K562 (cell line): Measurements from ENCODE around the gene ANKRD44. TPM values are rescaled to one million over a fixed set of nuclear protein-coding genes. Genes with fewer than 3 reads are reported as not detected.

ENCODE experiments used
- ATAC-seq: fragments of 200-7000 bp; cut with Tn5 transposase; 3 replicates; pipeline ENCODE4 v1.9.1; 2020; ENCODE audit warnings: moderate library complexity
- BruUV-seq: library from RNA; stranded (reverse); fragments of 400-500 nt; replicated peaks from 2 replicates; lab custom pipeline; 2021; lab: Mats Ljungman, UMichigan
- CTCF ChIA-PET: fragments of 300-600 bp; formaldehyde crosslinking; extraction: SDS; loops from one replicate; lab custom pipeline; 2021; ENCODE audit warnings: low intra/inter-chr PET ratio; lab: Yijun Ruan, JAX
- POLR2A ChIA-PET: fragments of 300-600, 350-650 bp; sonication (Branson Sonifier 250); formaldehyde crosslinking; extraction: SDS; loops from one replicate; lab custom pipeline; 2021; ENCODE audit warnings: antibody characterized with exemption, inconsistent platforms; lab: Yijun Ruan, JAX
- DNase-seq, 4 experiments: peaks; one replicate each; pipeline versions ENCODE4 v3.0.0 to v3.0.0-alpha.2; 2011 to 2018; ENCODE audit warnings: low spot score in 3 of 4, mixed read lengths in 3 of 4; ENCODE audit errors: extremely low read depth in 1 of 4
- FAIRE-seq: peaks from 2 replicates; lab custom pipeline; 2011; peaks lifted over from hg19 to GRCh38; lab: Jason Lieb, UNC
- H2AFZ ChIP-seq: 2 replicates; pipeline ENCODE4 v1.6.0; 2011; ENCODE audit warnings: low read depth, low read length, control low read depth, inconsistent platforms
- H3K27ac ChIP-seq: fragments of 200-600 bp; 3 replicates; pipeline ENCODE4 v1.8.0; 2011; ENCODE audit warnings: low read depth, mild to moderate bottlenecking, control low read depth, inconsistent platforms, low read length, moderate library complexity, mixed read lengths; ENCODE audit errors: extremely low read depth
- H3K27me3 ChIP-seq, 2 experiments: fragments of 300-600 bp in 1 of 2; 2 replicates in 1 of 2; 3 replicates in 1 of 2; pipeline versions ENCODE4 v1.6.0 to v1.8.0; 2011; ENCODE audit warnings: inconsistent platforms in 2 of 2, low read length in 2 of 2, mild to moderate bottlenecking in 1 of 2, mixed read lengths in 1 of 2, moderate library complexity in 1 of 2; ENCODE audit not compliant: control insufficient read depth in 2 of 2, insufficient read depth in 2 of 2
- H3K36me3 ChIP-seq: fragments of 300-600 bp; 3 replicates; pipeline ENCODE4 v1.8.0; 2011; ENCODE audit warnings: mild to moderate bottlenecking, low read length, inconsistent platforms; ENCODE audit not compliant: control insufficient read depth, insufficient read depth
- H3K4me1 ChIP-seq, 2 experiments: fragments of 200-600 bp in 1 of 2; replicated peaks in 1 of 2; 2 replicates in 1 of 2; 3 replicates in 1 of 2; pipeline versions ENCODE4 v1.5.1 to v1.8.0; 2011; ENCODE audit warnings: inconsistent platforms in 2 of 2, low read length in 2 of 2, mild to moderate bottlenecking in 1 of 2, mixed read lengths in 1 of 2, moderate library complexity in 1 of 2; ENCODE audit not compliant: control insufficient read depth in 2 of 2, insufficient read depth in 2 of 2
- H3K4me2 ChIP-seq: 2 replicates; pipeline ENCODE4 v1.6.1; 2011; ENCODE audit warnings: low read length, control low read depth, inconsistent platforms, mixed read lengths; ENCODE audit not compliant: insufficient read depth
- H3K4me3 ChIP-seq: fragments of 200-600 bp; sonication (generic), shearing (Covaris generic); 2 replicates; pipeline ENCODE4 v1.5.1; 2016; ENCODE audit warnings: control low read depth, inconsistent platforms
- H3K79me2 ChIP-seq: fragments of 200-600 bp; 3 replicates; pipeline ENCODE4 v1.8.0; 2011; ENCODE audit warnings: low read length, inconsistent platforms; ENCODE audit not compliant: control insufficient read depth, insufficient read depth
- H3K9ac ChIP-seq, 2 experiments: 2 replicates each; pipeline versions ENCODE4 v1.6.0 to v1.6.1; 2011; ENCODE audit warnings: low read depth in 2 of 2, low read length in 2 of 2, control low read depth in 1 of 2, inconsistent platforms in 1 of 2, mild to moderate bottlenecking in 1 of 2, mixed read lengths in 1 of 2; ENCODE audit not compliant: insufficient read depth in 1 of 2
- H3K9me1 ChIP-seq: one replicate; pipeline ENCODE4 v1.6.0; 2011; ENCODE audit warnings: inconsistent platforms, mild to moderate bottlenecking, low read length, moderate library complexity; ENCODE audit not compliant: control insufficient read depth, insufficient read depth
- H3K9me3 ChIP-seq: replicated peaks from 2 replicates; pipeline ENCODE4 v1.5.1; 2011; ENCODE audit warnings: low read depth, low read length, inconsistent platforms; ENCODE audit not compliant: control insufficient read depth, insufficient read depth
- H4K20me1 ChIP-seq: replicated peaks from 2 replicates; pipeline ENCODE4 v1.6.1; 2011; ENCODE audit warnings: low read length, inconsistent platforms, mixed read lengths; ENCODE audit not compliant: control insufficient read depth, insufficient read depth
- DACH1 ChIP-seq: fragments of 450-650 bp; IDR thresholded peaks from 2 replicates; pipeline ENCODE4 v1.6.1; 2018; ENCODE audit not compliant: partially characterized antibody
- ETV1 ChIP-seq: fragments of 450-650 bp; conservative IDR thresholded peaks from 2 replicates; pipeline ENCODE4 v1.6.1; 2016; ENCODE audit warnings: missing genetic modification characterization, control low read depth, low read depth, missing compliant biosample characterization
- HDAC8 ChIP-seq: fragments of 450-650 bp; IDR thresholded peaks from 2 replicates; pipeline ENCODE4 v1.6.1; 2016; ENCODE audit warnings: mild to moderate bottlenecking, missing genetic modification characterization, moderate library complexity, missing compliant biosample characterization
- RAD21 ChIP-seq, 2 experiments: fragments of 250-450 bp in 1 of 2; fragments of 450-650 bp in 1 of 2; sonication (Bioruptor Pico) in 1 of 2; formaldehyde crosslinking in 1 of 2; IDR thresholded peaks in 1 of 2; conservative IDR thresholded peaks in 1 of 2; 2 replicates each; pipeline versions ENCODE4 v1.4.0 to v1.8.0; 2020 to 2022; ENCODE audit warnings: mild to moderate bottlenecking in 2 of 2, moderate library complexity in 1 of 2
- REST ChIP-seq, 2 experiments: fragments of 450-650 bp; formaldehyde crosslinking in 1 of 2; IDR thresholded peaks; 2 replicates each; pipeline versions ENCODE4 v1.4.0 to v1.6.1; 2014 to 2020; ENCODE audit warnings: mild to moderate bottlenecking in 2 of 2, borderline replicate concordance in 1 of 2, low read depth in 1 of 2
- SMC3 ChIP-seq: conservative IDR thresholded peaks from 2 replicates; pipeline ENCODE4 v1.6.1; 2011; ENCODE audit warnings: low read depth, low read length, improper control_type of control experiment; ENCODE audit not compliant: insufficient read depth
- TFAP4 ChIP-seq: sonication (generic); formaldehyde crosslinking; IDR thresholded peaks from 2 replicates; pipeline ENCODE4 v1.8.0; 2022; ENCODE audit warnings: missing genetic modification reagents, mild to moderate bottlenecking, moderate library complexity, borderline replicate concordance
- WGBS: fragments of 100-300 bp; shearing (Covaris generic); methylation state at CpG from one replicate; pipeline ENCODE4 v1.1.6; 2016; ENCODE audit warnings: low coverage, mixed read lengths; ENCODE audit not compliant: insufficient coverage; ENCODE audit errors: missing lambda C conversion rate; 5-methylcytosine and 5-hydroxymethylcytosine counted together
- in situ Hi-C: fragments of 300-500 bp; cut with MboI; formaldehyde crosslinking; loops from 4 replicates; pipeline ENCODE4 v1.15.0; 2018; ENCODE audit warnings: inconsistent platforms, mixed read lengths
- intact Hi-C: fragments of 100-400 bp; cut with micrococcal nuclease; formaldehyde crosslinking; loops from 2 replicates; pipeline ENCODE4 v1.14.2; 2022
- polyA plus RNA-seq, 8 experiments: library from polyadenylated mRNA; depleted of rRNA in 4 of 8; stranded (reverse) in 5 of 8; unstranded in 3 of 8; fragments of >200 nt; fragmentation: Nextera tagmentation in 2 of 8; fragmentation: Illumina TruSeq in 1 of 8; extraction: Ambion mirVana in 2 of 8; extraction: Trizol in 1 of 8; gene quantifications; 2 replicates each; pipeline versions ENCODE4 v1.2.1 to v1.2.3, GENCODE V29; 2011 to 2014; ENCODE audit warnings: inconsistent platforms in 1 of 8, missing spikeins in 1 of 8
- total RNA-seq, 7 experiments: library from RNA; depleted of rRNA in 6 of 7; stranded (reverse); fragments of >200 nt in 6 of 7; fragmentation: Illumina TruSeq in 2 of 7; extraction: Trizol in 2 of 7; gene quantifications; 2 replicates each; pipeline versions ENCODE4 v1.2.1 to v1.2.3, GENCODE V29; 2011 to 2021; ENCODE audit warnings: low replicate concordance in 1 of 7
- TF ChIP-seq, protein P1 (sequence below), 3 experiments: IDR thresholded peaks in 2 of 3; conservative IDR thresholded peaks in 1 of 3; 2 replicates each; pipeline ENCODE4 v1.5.1; 2011 to 2012; ENCODE audit warnings: low read length in 3 of 3, mild to moderate bottlenecking in 3 of 3, control low read depth in 2 of 3, improper control_type of control experiment in 1 of 3, inconsistent platforms in 1 of 3, low read depth in 1 of 3, mixed read lengths in 1 of 3, moderate library complexity in 1 of 3; ENCODE audit not compliant: insufficient read depth in 2 of 3

ANKRD44 gene
- total and polyA plus RNA-seq, 9 of the 15 experiments (the other 6 are each of a cell fraction or from before 2014, with no cell fraction given) = 0.03 to 0.64 (median 0.07) TPM; not detected in 3

DNA sequence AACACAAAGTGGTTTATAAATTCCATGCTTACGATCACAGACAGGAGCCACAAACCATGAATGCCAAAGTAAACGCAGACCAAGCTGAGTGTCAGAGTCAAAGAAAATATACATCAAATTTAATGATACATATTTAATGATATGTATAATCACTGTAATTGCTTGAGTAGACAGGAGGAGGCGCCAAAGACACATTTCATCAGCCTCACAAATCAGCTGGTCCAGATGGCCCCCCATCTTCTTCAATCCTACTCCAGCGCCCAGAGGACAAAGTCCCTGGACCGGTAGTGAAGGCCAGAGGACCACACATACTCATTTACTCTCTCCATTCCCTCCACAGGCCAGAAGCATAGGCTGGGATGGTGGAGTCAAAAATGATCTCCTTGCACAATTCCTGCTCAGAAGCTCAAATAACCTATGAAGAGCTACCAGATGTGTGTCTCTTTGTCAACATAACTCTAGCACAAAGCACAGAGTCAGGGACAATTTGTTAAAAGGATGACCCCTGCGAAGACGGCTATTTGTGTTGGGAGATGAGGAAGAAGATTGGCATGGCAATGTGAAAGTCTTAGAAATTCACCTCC is 234.7 kb downstream of the ANKRD44 start:
- no peaks in the 10 kb centered on the region for H3K79me2 ChIP-seq
- no peaks in the 10 kb centered on the region for H3K36me3 ChIP-seq
- FAIRE-seq = no peak
- 0% methylated on average over 5 of the region's 7 CpGs for WGBS
- H3K27ac ChIP-seq = no peak overlapping the region
- H2AFZ ChIP-seq = no peak overlapping the region
- no peaks in the 10 kb centered on the region for H3K9me3 ChIP-seq
- no peaks in the 10 kb centered on the region for H3K9me1 ChIP-seq
- H3K4me2 ChIP-seq = no peak overlapping the region
- intact Hi-C loops (loop anchor here (10.0 kb wide), 1 partner anchor 299 kb away; no protein-coding TSS in a partner anchor), in situ Hi-C loops (no loop called here)
- no peak overlapping the region for H3K9ac ChIP-seq
- no peaks in the 10 kb centered on the region for H3K4me1 ChIP-seq
- POLR2A ChIA-PET = no interaction called here
- BruUV-seq = no TSS peak
- no peak for ATAC-seq
- H3K27me3 ChIP-seq = no peaks in the 10 kb centered on the region; a peak in 1 of 5 replicates
- no peak for TF ChIP-seq HDAC8 (tag)
- TF ChIP-seq DACH1 = peak; percentile 22
- peak; percentile 21; the same call in 1 of the 2 replicates for TF ChIP-seq REST (IDR thresholded peaks at IDR 0.05; ENCODE audit: borderline replicate concordance)
- no peak for TF ChIP-seq REST (CRISPR knock-in tag; IDR thresholded peaks at IDR 0.05; ENCODE audit: low read depth)
- peak; percentile 49; the same call in 1 of the 2 replicates for TF ChIP-seq TFAP4 (CRISPR knock-in tag)
- no peak for TF ChIP-seq ETV1
- TF ChIP-seq, protein P1, sequence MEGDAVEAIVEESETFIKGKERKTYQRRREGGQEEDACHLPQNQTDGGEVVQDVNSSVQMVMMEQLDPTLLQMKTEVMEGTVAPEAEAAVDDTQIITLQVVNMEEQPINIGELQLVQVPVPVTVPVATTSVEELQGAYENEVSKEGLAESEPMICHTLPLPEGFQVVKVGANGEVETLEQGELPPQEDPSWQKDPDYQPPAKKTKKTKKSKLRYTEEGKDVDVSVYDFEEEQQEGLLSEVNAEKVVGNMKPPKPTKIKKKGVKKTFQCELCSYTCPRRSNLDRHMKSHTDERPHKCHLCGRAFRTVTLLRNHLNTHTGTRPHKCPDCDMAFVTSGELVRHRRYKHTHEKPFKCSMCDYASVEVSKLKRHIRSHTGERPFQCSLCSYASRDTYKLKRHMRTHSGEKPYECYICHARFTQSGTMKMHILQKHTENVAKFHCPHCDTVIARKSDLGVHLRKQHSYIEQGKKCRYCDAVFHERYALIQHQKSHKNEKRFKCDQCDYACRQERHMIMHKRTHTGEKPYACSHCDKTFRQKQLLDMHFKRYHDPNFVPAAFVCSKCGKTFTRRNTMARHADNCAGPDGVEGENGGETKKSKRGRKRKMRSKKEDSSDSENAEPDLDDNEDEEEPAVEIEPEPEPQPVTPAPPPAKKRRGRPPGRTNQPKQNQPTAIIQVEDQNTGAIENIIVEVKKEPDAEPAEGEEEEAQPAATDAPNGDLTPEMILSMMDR (IDR thresholded peaks at IDR 0.05 in 2 of 3, conservative IDR thresholded peaks at IDR 0.05 in 1 of 3; ENCODE audit: insufficient read depth in 2 of 3, low read depth in 1 of 3, low read length in 3 of 3) = peak; percentile 32 to 61 (median 53); a peak in 5 of 6 replicates
- peak in 1 of 2 experiments; percentile 52; a peak in 3 of 4 replicates for TF ChIP-seq RAD21 (CRISPR knock-in tag; conservative IDR thresholded peaks at IDR 0.05 in 1 of 2, IDR thresholded peaks at IDR 0.05 in 1 of 2)
- 0 out of 2 replicates have a peak, but pooled peaks have one; percentile 6 for TF ChIP-seq SMC3
- TF ChIP-seq, all 486 proteins: peak for 6
- Histone ChIP-seq H4K20me1 (no peaks in the 10 kb centered on the region), H3K4me3 (no peak overlapping the region)
- CTCF ChIA-PET = interaction anchor here (0.5 to 1.3 kb wide), 2 partner anchors 247 to 303 kb away, joined by 3 to 9 read pairs; no protein-coding TSS in a partner anchor
- peak; percentile 6 to 24 (median 12) for DNase-seq
